Uterus (tissue), 2 donors: Measurements from ENCODE around the gene HTR2A.

Experiments used
- POLR2A ChIP-seq, 2 donors: fragments of 450-650 bp; IDR thresholded peaks; one replicate each; pipeline ENCODE4 v1.6.1; 2016; ENCODE audit warnings: antibody characterized with exemption in 2 of 2, mild to moderate bottlenecking in 1 of 2, moderate library complexity in 1 of 2
- TF ChIP-seq, protein P1 (sequence below), 4 experiments: fragments of 200-600 bp in 2 of 4; fragments of 450-650 bp in 2 of 4; sonication (generic) in 2 of 4; IDR thresholded peaks; one replicate each; pipeline ENCODE4 v1.5.1; 2016 to 2019; ENCODE audit warnings: antibody characterized with exemption in 4 of 4, mild to moderate bottlenecking in 2 of 4, moderate library complexity in 1 of 4

DNA sequence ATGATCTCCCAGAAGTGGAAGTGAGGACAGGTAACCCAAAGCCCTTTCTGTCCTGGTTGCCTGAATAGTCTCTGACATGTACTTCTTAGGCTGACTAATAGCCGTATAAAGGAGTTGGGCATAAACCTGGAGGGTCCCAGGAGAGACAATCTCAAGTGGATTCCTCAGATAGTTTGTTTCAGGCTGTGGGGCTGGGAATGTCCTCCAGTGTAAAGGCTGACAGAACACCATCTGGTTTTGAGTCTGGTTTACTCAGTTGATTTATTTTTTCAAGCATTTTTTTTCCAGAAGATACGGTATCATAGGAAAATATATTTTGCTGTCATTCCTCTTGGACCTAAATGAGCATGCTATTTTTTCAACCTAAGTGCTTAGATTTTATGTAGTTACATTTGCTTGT, 15.2 kb downstream of the HTR2A start:
- TF ChIP-seq, protein P1, sequence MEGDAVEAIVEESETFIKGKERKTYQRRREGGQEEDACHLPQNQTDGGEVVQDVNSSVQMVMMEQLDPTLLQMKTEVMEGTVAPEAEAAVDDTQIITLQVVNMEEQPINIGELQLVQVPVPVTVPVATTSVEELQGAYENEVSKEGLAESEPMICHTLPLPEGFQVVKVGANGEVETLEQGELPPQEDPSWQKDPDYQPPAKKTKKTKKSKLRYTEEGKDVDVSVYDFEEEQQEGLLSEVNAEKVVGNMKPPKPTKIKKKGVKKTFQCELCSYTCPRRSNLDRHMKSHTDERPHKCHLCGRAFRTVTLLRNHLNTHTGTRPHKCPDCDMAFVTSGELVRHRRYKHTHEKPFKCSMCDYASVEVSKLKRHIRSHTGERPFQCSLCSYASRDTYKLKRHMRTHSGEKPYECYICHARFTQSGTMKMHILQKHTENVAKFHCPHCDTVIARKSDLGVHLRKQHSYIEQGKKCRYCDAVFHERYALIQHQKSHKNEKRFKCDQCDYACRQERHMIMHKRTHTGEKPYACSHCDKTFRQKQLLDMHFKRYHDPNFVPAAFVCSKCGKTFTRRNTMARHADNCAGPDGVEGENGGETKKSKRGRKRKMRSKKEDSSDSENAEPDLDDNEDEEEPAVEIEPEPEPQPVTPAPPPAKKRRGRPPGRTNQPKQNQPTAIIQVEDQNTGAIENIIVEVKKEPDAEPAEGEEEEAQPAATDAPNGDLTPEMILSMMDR (IDR thresholded peaks at IDR 0.05): no peak
- TF ChIP-seq POLR2A (IDR thresholded peaks at IDR 0.05): no peak
